ENCODE measurements around the gene MKLN1. TPM values are rescaled to one million over a fixed set of nuclear protein-coding genes. Genes with fewer than 3 reads are reported as not detected.

The MKLN1 gene
- total RNA-seq, 3 donors from 2014 or later (not counting 1 experiment from before 2014, with no cell fraction given) = 59.1 to 79.6 (median 65.0) TPM

DNA sequence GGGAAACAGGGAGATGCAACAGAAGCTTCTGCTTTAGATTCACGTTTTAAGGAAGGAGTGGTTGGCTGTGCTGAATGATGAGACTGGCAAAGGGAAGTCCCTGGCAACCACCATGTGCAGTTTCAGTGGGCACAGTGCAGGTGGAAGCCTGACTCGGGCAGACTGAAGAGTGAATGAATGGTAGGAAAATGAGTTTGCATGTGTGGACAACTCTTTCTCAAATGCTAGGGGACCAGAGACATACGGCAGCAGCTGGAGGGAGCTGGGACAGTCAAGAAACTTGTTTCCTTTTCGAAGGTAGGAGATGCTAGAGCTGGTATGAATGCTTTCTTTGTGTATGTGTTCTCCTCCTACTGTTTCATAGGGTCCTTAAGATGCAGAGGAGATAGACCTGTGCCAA is 199.8 kb downstream of the MKLN1 start:
- intact Hi-C loops (cut with micrococcal nuclease) = no loop called here
- no peak overlapping the region for H3K27ac Mint-ChIP-seq
- H3K36me3 Mint-ChIP-seq = no peaks in the 10 kb centered on the region
- DNase-seq (no peak), ATAC-seq (no peak)
- 20% methylated on average over 4 of the region's 4 CpGs for WGBS (ENCODE audit: insufficient coverage)
- peaks cover under 1% of the 10 kb centered on the region for H3K4me1 ChIP-seq (ENCODE audit: control insufficient read depth, insufficient read depth, low read length)
- H3K36me3 ChIP-seq (ENCODE audit: control insufficient read depth, insufficient read depth, low read length) = no peaks in the 10 kb centered on the region
- no peak overlapping the region for H3K4me3 ChIP-seq (ENCODE audit: low read length)
- H3K4me3 Mint-ChIP-seq = no peak overlapping the region
- no peaks in the 10 kb centered on the region for H3K9me3 ChIP-seq (ENCODE audit: control insufficient read depth, insufficient read depth, low read length)
- no peaks in the 10 kb centered on the region for H3K27me3 ChIP-seq (ENCODE audit: control insufficient read depth, insufficient read depth, low read length)
- no peaks in the 10 kb centered on the region for H3K9me3 Mint-ChIP-seq
- peaks cover 7% of the 10 kb centered on the region in 2 donors for H3K4me1 Mint-ChIP-seq
- H3K27ac ChIP-seq (ENCODE audit: low read length) = no peak overlapping the region
- TF ChIP-seq, protein P1, sequence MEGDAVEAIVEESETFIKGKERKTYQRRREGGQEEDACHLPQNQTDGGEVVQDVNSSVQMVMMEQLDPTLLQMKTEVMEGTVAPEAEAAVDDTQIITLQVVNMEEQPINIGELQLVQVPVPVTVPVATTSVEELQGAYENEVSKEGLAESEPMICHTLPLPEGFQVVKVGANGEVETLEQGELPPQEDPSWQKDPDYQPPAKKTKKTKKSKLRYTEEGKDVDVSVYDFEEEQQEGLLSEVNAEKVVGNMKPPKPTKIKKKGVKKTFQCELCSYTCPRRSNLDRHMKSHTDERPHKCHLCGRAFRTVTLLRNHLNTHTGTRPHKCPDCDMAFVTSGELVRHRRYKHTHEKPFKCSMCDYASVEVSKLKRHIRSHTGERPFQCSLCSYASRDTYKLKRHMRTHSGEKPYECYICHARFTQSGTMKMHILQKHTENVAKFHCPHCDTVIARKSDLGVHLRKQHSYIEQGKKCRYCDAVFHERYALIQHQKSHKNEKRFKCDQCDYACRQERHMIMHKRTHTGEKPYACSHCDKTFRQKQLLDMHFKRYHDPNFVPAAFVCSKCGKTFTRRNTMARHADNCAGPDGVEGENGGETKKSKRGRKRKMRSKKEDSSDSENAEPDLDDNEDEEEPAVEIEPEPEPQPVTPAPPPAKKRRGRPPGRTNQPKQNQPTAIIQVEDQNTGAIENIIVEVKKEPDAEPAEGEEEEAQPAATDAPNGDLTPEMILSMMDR (IDR thresholded peaks at IDR 0.05) = no peak
- peaks cover 8 to 17% of the 10 kb centered on the region in 2 donors for H3K27me3 Mint-ChIP-seq (ENCODE audit: low read depth in 2 of 2)

DNA sequence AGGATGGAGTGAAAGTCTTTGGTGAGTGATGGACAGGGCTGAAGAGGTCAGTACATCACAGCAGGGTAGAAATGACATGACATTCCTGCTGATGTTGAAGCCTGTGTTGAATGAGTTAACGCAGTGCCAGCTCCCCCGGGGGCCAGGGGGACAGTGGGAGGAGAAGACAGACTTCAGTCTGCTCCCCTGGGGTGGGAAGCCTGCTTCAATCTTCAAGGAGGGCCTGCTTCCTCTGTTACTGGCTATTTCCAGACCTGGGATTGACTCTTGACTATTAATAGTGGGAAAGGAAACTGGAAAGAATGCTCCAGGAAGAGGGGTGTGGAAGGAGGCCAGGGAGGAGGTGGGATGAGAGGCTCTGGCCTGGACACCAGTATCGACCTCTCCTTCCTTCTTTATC is 201.5 kb downstream of the MKLN1 start:
- intact Hi-C loops (cut with micrococcal nuclease) = no loop called here
- Mint-ChIP-seq H3K4me1 (no peaks in the 10 kb centered on the region), H3K27ac (no peak overlapping the region), H3K36me3 (no peaks in the 10 kb centered on the region), H3K9me3 (no peaks in the 10 kb centered on the region), H3K4me3 (no peak overlapping the region), H3K27me3 (ENCODE audit: low read depth in 2 of 2) (peaks cover 8 to 15% of the 10 kb centered on the region in 2 donors)
- Histone ChIP-seq H3K9me3 (ENCODE audit: control insufficient read depth, insufficient read depth, low read length) (no peaks in the 10 kb centered on the region), H3K27me3 (ENCODE audit: control insufficient read depth, insufficient read depth, low read length) (no peaks in the 10 kb centered on the region), H3K4me3 (ENCODE audit: low read length) (no peak overlapping the region), H3K36me3 (ENCODE audit: control insufficient read depth, insufficient read depth, low read length) (no peaks in the 10 kb centered on the region), H3K27ac (ENCODE audit: low read length) (no peak overlapping the region), H3K4me1 (ENCODE audit: control insufficient read depth, insufficient read depth, low read length) (no peaks in the 10 kb centered on the region)
- TF ChIP-seq, protein P1 (IDR thresholded peaks at IDR 0.05) = no peak
- ATAC-seq (no peak), DNase-seq (no peak)
- 72% methylated on average over 3 of the region's 3 CpGs for WGBS (ENCODE audit: insufficient coverage)

DNA sequence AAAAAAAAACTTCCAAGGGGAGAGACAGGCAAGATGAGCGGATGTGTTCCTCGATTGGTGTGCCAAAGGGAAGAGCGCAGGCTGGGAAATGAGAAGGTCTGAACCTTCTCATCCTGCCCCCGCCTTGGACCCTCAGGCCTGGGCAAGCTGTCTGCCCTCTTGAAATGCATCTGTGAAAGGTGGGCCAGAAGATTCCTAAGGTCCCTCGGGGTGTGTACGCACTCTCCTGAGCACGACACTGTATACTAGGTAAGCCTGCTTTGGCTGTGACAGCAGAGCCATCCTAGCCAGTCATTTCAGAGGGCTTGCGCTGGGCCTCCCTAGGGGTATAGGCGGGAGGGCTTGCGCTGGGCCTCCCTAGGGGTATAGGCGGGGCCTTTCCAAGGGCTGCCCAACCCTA is 201.9 kb downstream of the MKLN1 start:
- no peak overlapping the region for H3K27ac Mint-ChIP-seq

DNA sequence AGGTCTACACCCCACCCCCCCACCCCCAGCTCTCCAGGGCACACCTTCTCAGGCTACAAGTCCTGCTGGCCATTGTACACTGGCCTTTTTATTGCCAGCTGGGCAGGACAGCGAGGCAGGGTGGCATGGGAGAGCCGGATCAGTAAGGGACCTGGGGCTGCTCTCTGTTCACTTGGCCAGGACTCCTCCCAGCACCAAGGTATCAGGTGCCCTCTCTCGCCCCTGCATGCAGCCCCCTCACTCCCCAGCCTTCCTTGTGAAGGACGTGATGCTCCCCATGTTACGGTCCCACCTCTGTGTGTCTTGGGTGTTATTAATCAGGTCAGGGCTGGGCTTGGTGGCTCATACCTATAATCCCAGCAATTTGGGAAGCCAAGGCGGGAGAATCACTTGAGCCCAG is 202.5 kb downstream of the MKLN1 start:
- Mint-ChIP-seq H3K9me3 (no peaks in the 10 kb centered on the region), H3K4me3 (no peak overlapping the region), H3K4me1 (no peaks in the 10 kb centered on the region), H3K27ac (no peak overlapping the region), H3K36me3 (no peaks in the 10 kb centered on the region), H3K27me3 (ENCODE audit: low read depth in 2 of 2) (peaks cover 8 to 10% of the 10 kb centered on the region in 2 donors)
- WGBS (ENCODE audit: insufficient coverage) = 94% methylated on average over 5 of the region's 6 CpGs
- no peak overlapping the region for H3K4me3 ChIP-seq (ENCODE audit: low read length)
- intact Hi-C loops (cut with micrococcal nuclease) = no loop called here
- DNase-seq (no peak), ATAC-seq (no peak)
- H3K4me1 ChIP-seq (ENCODE audit: control insufficient read depth, insufficient read depth, low read length) = no peaks in the 10 kb centered on the region
- no peaks in the 10 kb centered on the region for H3K27me3 ChIP-seq (ENCODE audit: control insufficient read depth, insufficient read depth, low read length)
- H3K27ac ChIP-seq (ENCODE audit: low read length) = no peak overlapping the region
- TF ChIP-seq, protein P1 (IDR thresholded peaks at IDR 0.05) = no peak
- H3K9me3 ChIP-seq (ENCODE audit: control insufficient read depth, insufficient read depth, low read length) = no peaks in the 10 kb centered on the region
- no peaks in the 10 kb centered on the region for H3K36me3 ChIP-seq (ENCODE audit: control insufficient read depth, insufficient read depth, low read length)

More for the DNA sequence above, 201.9 kb downstream of the MKLN1 start:
- Histone ChIP-seq H3K4me3 (ENCODE audit: low read length) (no peak overlapping the region), H3K36me3 (ENCODE audit: control insufficient read depth, insufficient read depth, low read length) (no peaks in the 10 kb centered on the region), H3K9me3 (ENCODE audit: control insufficient read depth, insufficient read depth, low read length) (no peaks in the 10 kb centered on the region), H3K27me3 (ENCODE audit: control insufficient read depth, insufficient read depth, low read length) (no peaks in the 10 kb centered on the region), H3K27ac (ENCODE audit: low read length) (no peak overlapping the region), H3K4me1 (ENCODE audit: control insufficient read depth, insufficient read depth, low read length) (no peaks in the 10 kb centered on the region)
- DNase-seq (no peak), ATAC-seq (no peak)
- intact Hi-C loops (cut with micrococcal nuclease) = no loop called here
- TF ChIP-seq, protein P1 (IDR thresholded peaks at IDR 0.05) = no peak
- 91% methylated on average over 9 of the region's 11 CpGs for WGBS (ENCODE audit: insufficient coverage)
- no peak overlapping the region for H3K4me3 Mint-ChIP-seq
- no peaks in the 10 kb centered on the region for H3K4me1 Mint-ChIP-seq
- no peaks in the 10 kb centered on the region for H3K36me3 Mint-ChIP-seq
- H3K27me3 Mint-ChIP-seq (ENCODE audit: low read depth in 2 of 2) = peaks cover 8 to 13% of the 10 kb centered on the region in 2 donors
- H3K9me3 Mint-ChIP-seq = no peaks in the 10 kb centered on the region
